HEK293T (cell line): ENCODE measurements around the gene P2RY12.

Experiments
- ARNT ChIP-seq: fragments of 450-650 bp; IDR thresholded peaks from 2 replicates; pipeline ENCODE4 v1.6.1; 2017; ENCODE audit warnings: mild to moderate bottlenecking
- BHLHE40 ChIP-seq: fragments of 450-650 bp; IDR thresholded peaks from 2 replicates; pipeline ENCODE4 v1.6.1; 2016; ENCODE audit warnings: mild to moderate bottlenecking, moderate library complexity, borderline replicate concordance
- FOXA1 ChIP-seq: fragments of 450-650 bp; IDR thresholded peaks from 2 replicates; pipeline ENCODE4 v1.6.1; 2016; ENCODE audit warnings: mild to moderate bottlenecking
- NFRKB ChIP-seq: fragments of 450-650 bp; IDR thresholded peaks from 2 replicates; pipeline ENCODE4 v1.6.1; 2016; ENCODE audit warnings: mild to moderate bottlenecking, moderate library complexity
- SP1 ChIP-seq: fragments of 450-650 bp; IDR thresholded peaks from 2 replicates; pipeline ENCODE4 v1.6.1; 2017

DNA sequence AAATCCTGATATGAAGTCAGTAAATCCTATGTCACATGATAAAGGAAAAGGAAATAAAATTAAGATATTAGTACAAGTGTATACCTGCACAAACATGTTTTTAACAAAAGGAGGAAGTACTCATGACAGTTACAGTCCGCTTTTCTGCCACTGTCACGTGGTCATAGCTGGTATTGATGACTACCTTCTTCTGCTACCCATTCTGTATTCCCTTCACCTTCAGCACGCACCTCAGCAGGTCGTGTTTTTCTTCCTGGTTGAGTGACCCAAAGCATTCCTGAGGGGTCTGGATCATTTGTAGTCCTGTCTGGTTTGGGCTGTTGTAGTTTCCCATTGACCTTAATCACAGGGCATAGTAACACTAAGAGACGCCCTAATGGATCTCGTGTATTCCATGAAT lies 35.3 kb upstream of the P2RY12 start:
- TF ChIP-seq SP1 (no peak), BHLHE40 (no peak), NFRKB (no peak), FOXA1 (no peak), ARNT (no peak)
